Activated CD8-positive, alpha-beta T cell treated with anti-CD3 and anti-CD28 coated beads, Interleukin-2, amount 10 ng/mL, durations not matched to agents 7 days and 5 days (primary cell): ENCODE measurements around the gene HIF1A. TPM values are rescaled to one million over a fixed set of nuclear protein-coding genes. Genes with fewer than 3 reads are reported as not detected.
"Not testable (repeated sequence)": the region's sequence is repeated elsewhere in the genome, so short reads cannot be mapped to it uniquely, and the experiment has no call there.

Experiments
- ATAC-seq: fragments of 150-1000 bp; cut with Tn5 transposase; one replicate; pipeline ENCODE4 v1.10.0; 2021; ENCODE audit warnings: moderate library complexity
- CTCF ChIA-PET: fragments of 350-600 bp; sonication (Branson Sonifier 250); formaldehyde crosslinking; loops from one replicate; lab custom pipeline; 2021; ENCODE audit warnings: antibody characterized with exemption; lab: Charles Lee
- POLR2A ChIA-PET: fragments of 350-600 bp; sonication (Branson Sonifier 250); formaldehyde crosslinking; loops from one replicate; lab custom pipeline; 2021; ENCODE audit warnings: antibody characterized with exemption; lab: Charles Lee
- DNase-seq: peaks from one replicate; pipeline ENCODE4 v3.0.0-alpha.2; 2020
- H3K27ac Mint-ChIP-seq: one replicate; pipeline ENCODE4 v1.8.0; 2021; ENCODE audit warnings: mild to moderate bottlenecking, mixed read lengths
- H3K27me3 Mint-ChIP-seq: one replicate; pipeline ENCODE4 v1.8.0; 2021; ENCODE audit warnings: low read depth, mixed read lengths
- H3K36me3 Mint-ChIP-seq: one replicate; pipeline ENCODE4 v1.8.0; 2021; ENCODE audit warnings: low read depth, mixed read lengths
- H3K4me1 Mint-ChIP-seq: one replicate; pipeline ENCODE4 v1.8.0; 2021; ENCODE audit warnings: low read depth, mixed read lengths
- H3K4me3 Mint-ChIP-seq: one replicate; pipeline ENCODE4 v1.8.0; 2021; ENCODE audit warnings: mild to moderate bottlenecking, mixed read lengths
- H3K9me3 Mint-ChIP-seq: one replicate; pipeline ENCODE4 v1.8.0; 2022; ENCODE audit warnings: mixed read lengths; ENCODE audit not compliant: insufficient read depth
- total RNA-seq, 2 experiments: library from RNA; stranded (reverse); gene quantifications; one replicate each; pipeline ENCODE4 v1.2.3, GENCODE V29; 2021

HIF1A gene
- total RNA-seq, 2 experiments from 2014 or later: 119 to 132 TPM

- DNase-seq, CTCF ChIA-PET, H3K27ac Mint-ChIP-seq, H3K9me3 Mint-ChIP-seq, POLR2A ChIA-PET, H3K27me3 Mint-ChIP-seq, ATAC-seq, H3K4me3 Mint-ChIP-seq: not testable (repeated sequence)
- Mint-ChIP-seq H3K4me1 (peaks cover 81% of the 10 kb centered on the region), H3K36me3 (peaks cover 34% of the 10 kb centered on the region)
These were observed 37.2 kb upstream of the HIF1A start for GRCh38 chr14:61658111-61658510.

- POLR2A ChIA-PET: interaction anchor here (1.1 kb wide), 1 partner anchor 36 kb away, joined by 4 read pairs; the partner anchor contains the start of gene HIF1A
- Mint-ChIP-seq H3K9me3 (peaks cover 5% of the 10 kb centered on the region), H3K27me3 (no peaks in the 10 kb centered on the region), H3K4me1 (peaks cover 82% of the 10 kb centered on the region), H3K36me3 (peaks cover 34% of the 10 kb centered on the region), H3K4me3 (no peak overlapping the region), H3K27ac (peak overlapping the region; percentile 98)
- no peak for ATAC-seq
- CTCF ChIA-PET: interaction anchor here (0.7 to 1.6 kb wide), 2 partner anchors 35 to 159 kb away, joined by 3 to 6 read pairs; partner anchors contain the start of gene HIF1A
- DNase-seq: no peak
These were observed 35.7 kb upstream of the HIF1A start for GRCh38 chr14:61659582-61659981.

- Mint-ChIP-seq H3K9me3 (peaks cover 5% of the 10 kb centered on the region), H3K27ac (peak overlapping the region; percentile 98), H3K36me3 (peaks cover 33% of the 10 kb centered on the region), H3K4me3 (peak overlapping the region; percentile 71), H3K4me1 (peaks cover 83% of the 10 kb centered on the region), H3K27me3 (no peaks in the 10 kb centered on the region)
- DNase-seq (no peak), ATAC-seq (peak; percentile 10)
- POLR2A ChIA-PET: interaction anchor here (0.6 to 3.6 kb wide), 8 partner anchors 33 to 328 kb away, joined by 3 to 31 read pairs (median 3); partner anchors contain the start of gene HIF1A
- CTCF ChIA-PET: interaction anchor here (0.8 to 1.2 kb wide), 4 partner anchors 19 to 55 kb away, joined by 3 to 4 read pairs (median 3); partner anchors contain the start of gene HIF1A
These were observed 33.6 kb upstream of the HIF1A start for GRCh38 chr14:61661471-61662400.

GRCh38 chr14:61662437-61663311 lies 32.6 kb upstream of the HIF1A start:
- Mint-ChIP-seq H3K27me3 (no peaks in the 10 kb centered on the region), H3K36me3 (peaks cover 25% of the 10 kb centered on the region), H3K9me3 (peaks cover 5% of the 10 kb centered on the region), H3K4me3 (peak overlapping the region; percentile 71), H3K4me1 (peaks cover 73% of the 10 kb centered on the region), H3K27ac (peak overlapping the region; percentile 98)
- ChIA-PET POLR2A (interaction anchor here (0.6 to 3.6 kb wide), 6 partner anchors 13 to 91 kb away, joined by 3 to 31 read pairs (median 5); partner anchors contain the start of gene HIF1A), CTCF (interaction anchor here (0.9 to 1.3 kb wide), 4 partner anchors 32 to 94 kb away, joined by 3 to 5 read pairs (median 3); partner anchors contain the start of gene HIF1A)
- ATAC-seq: peak; percentile 82
- peak; percentile 85 for DNase-seq

- ATAC-seq (no peak), DNase-seq (no peak)
- peaks cover 71% of the 10 kb centered on the region for H3K4me1 Mint-ChIP-seq
- H3K9me3 Mint-ChIP-seq: peaks cover 5% of the 10 kb centered on the region
- H3K27me3 Mint-ChIP-seq: no peaks in the 10 kb centered on the region
- peak overlapping the region; percentile 98 for H3K27ac Mint-ChIP-seq
- peaks cover 23% of the 10 kb centered on the region for H3K36me3 Mint-ChIP-seq
- CTCF ChIA-PET: interaction anchor here (0.6 to 1.3 kb wide), 7 partner anchors 54 to 378 kb away, joined by 3 to 5 read pairs (median 3); no protein-coding TSS in a partner anchor
- H3K4me3 Mint-ChIP-seq: peak overlapping the region; percentile 71
- POLR2A ChIA-PET: interaction anchor here (0.6 to 3.6 kb wide), 5 partner anchors 12 to 98 kb away, joined by 3 to 31 read pairs (median 4); partner anchors contain the start of gene HIF1A
These were observed 31.9 kb upstream of the HIF1A start for GRCh38 chr14:61663312-61663979.

GRCh38 chr14:61668282-61668681 lies 27.0 kb upstream of the HIF1A start:
- ChIA-PET CTCF (no interaction called here), POLR2A (interaction anchor here (0.7 kb wide), 1 partner anchor 94 kb away, joined by 3 read pairs; the partner anchor contains the start of gene SNAPC1)
- H3K27me3 Mint-ChIP-seq: no peaks in the 10 kb centered on the region

GRCh38 chr14:61670576-61670975 lies 24.7 kb upstream of the HIF1A start:
- H3K27me3 Mint-ChIP-seq: no peaks in the 10 kb centered on the region
- no peaks in the 10 kb centered on the region for H3K36me3 Mint-ChIP-seq
- ChIA-PET CTCF (interaction anchor here (1.5 kb wide), 1 partner anchor 73 kb away, joined by 3 read pairs; no protein-coding TSS in a partner anchor), POLR2A (no interaction called here)
- H3K9me3 Mint-ChIP-seq: no peaks in the 10 kb centered on the region
- ATAC-seq (no peak), DNase-seq (no peak)
- H3K27ac Mint-ChIP-seq: no peak overlapping the region
- H3K4me1 Mint-ChIP-seq: peaks cover 12% of the 10 kb centered on the region
- H3K4me3 Mint-ChIP-seq: no peak overlapping the region

More at GRCh38 chr14:61668282-61668681, 27.0 kb upstream of the HIF1A start:
- peaks cover 29% of the 10 kb centered on the region for H3K4me1 Mint-ChIP-seq
- H3K4me3 Mint-ChIP-seq: no peak overlapping the region
- ATAC-seq: no peak
- DNase-seq: no peak
- H3K36me3 Mint-ChIP-seq: no peaks in the 10 kb centered on the region
- H3K9me3 Mint-ChIP-seq: no peaks in the 10 kb centered on the region
- no peak overlapping the region for H3K27ac Mint-ChIP-seq

- ATAC-seq (peak; percentile 83), DNase-seq (peak; percentile 39)
- ChIA-PET CTCF (interaction anchor here (1.5 kb wide), 1 partner anchor 73 kb away, joined by 3 read pairs; no protein-coding TSS in a partner anchor), POLR2A (no interaction called here)
- Mint-ChIP-seq H3K4me1 (peaks cover 8% of the 10 kb centered on the region), H3K27ac (no peak overlapping the region), H3K36me3 (no peaks in the 10 kb centered on the region), H3K27me3 (no peaks in the 10 kb centered on the region), H3K4me3 (no peak overlapping the region), H3K9me3 (no peaks in the 10 kb centered on the region)
These were observed 24.2 kb upstream of the HIF1A start for GRCh38 chr14:61671082-61671481.

- no peak for DNase-seq
- H3K27me3 Mint-ChIP-seq: no peaks in the 10 kb centered on the region
- H3K36me3 Mint-ChIP-seq: no peaks in the 10 kb centered on the region
- no peak overlapping the region for H3K27ac Mint-ChIP-seq
- ChIA-PET CTCF (no interaction called here), POLR2A (interaction anchor here (0.9 kb wide), 1 partner anchor 22 kb away, joined by 3 read pairs; the partner anchor contains the start of gene HIF1A)
- ATAC-seq: no peak
- peaks cover 5% of the 10 kb centered on the region for H3K4me1 Mint-ChIP-seq
- H3K4me3 Mint-ChIP-seq: no peak overlapping the region
- no peaks in the 10 kb centered on the region for H3K9me3 Mint-ChIP-seq
These were observed 22.5 kb upstream of the HIF1A start for GRCh38 chr14:61672796-61673195.

GRCh38 chr14:61673305-61673704 lies 22.0 kb upstream of the HIF1A start:
- Mint-ChIP-seq H3K27me3 (no peaks in the 10 kb centered on the region), H3K27ac (no peak overlapping the region), H3K4me1 (peaks cover 5% of the 10 kb centered on the region), H3K36me3 (no peaks in the 10 kb centered on the region), H3K9me3 (no peaks in the 10 kb centered on the region), H3K4me3 (no peak overlapping the region)
- DNase-seq: no peak
- POLR2A ChIA-PET: interaction anchor here (0.6 to 0.9 kb wide), 2 partner anchors 18 to 22 kb away, joined by 3 read pairs; partner anchors contain the start of gene HIF1A
- no peak for ATAC-seq
- CTCF ChIA-PET: interaction anchor here (0.8 kb wide), 1 partner anchor 18 kb away, joined by 3 read pairs; no protein-coding TSS in a partner anchor
